Measurements from ENCODE around the gene SIAE. TPM values are rescaled to one million over a fixed set of nuclear protein-coding genes. Genes with fewer than 3 reads are reported as not detected.
"Not testable (repeated sequence)": the region's sequence is repeated elsewhere in the genome, so short reads cannot be mapped to it uniquely, and the experiment has no call there.

SIAE gene
- total RNA-seq, 1 experiment from 2014 or later: 2.6 TPM

DNA sequence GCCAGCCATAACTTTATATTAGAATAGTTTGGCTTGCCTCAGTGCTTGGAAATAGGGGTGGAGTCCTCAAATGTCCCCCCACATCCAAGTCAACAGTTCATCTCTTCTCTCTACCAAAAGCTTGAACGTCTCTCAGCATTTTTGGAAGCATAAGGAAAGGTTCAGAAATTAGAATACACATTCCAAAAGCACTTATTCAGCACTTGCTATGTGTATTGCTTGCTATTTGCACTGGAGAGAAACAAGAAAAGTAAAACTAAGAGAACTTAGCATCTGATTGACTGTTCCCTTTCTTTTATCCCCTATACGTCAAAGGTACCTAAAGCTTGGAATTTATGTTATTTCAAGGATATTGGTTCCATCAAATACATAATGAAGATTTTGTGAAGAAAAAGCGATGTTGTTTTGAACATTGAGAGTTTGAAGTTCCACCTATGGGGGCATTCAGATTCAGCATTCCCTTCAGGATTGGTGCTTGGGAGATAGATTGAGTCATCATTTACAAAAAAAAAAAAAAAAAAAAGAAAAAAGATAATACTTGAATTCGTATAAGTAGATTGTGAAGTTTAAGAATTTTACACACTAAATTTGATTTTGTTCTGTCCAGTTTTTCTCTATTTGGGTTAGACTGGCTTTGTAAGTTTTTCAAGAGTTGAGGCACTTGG lies 49.5 kb downstream of the SIAE start:
- no peak for DNase-seq
- H3K27me3 ChIP-seq (ENCODE audit: control insufficient read depth, insufficient read depth, low read length): no peaks in the 10 kb centered on the region; the same call in 1 of the 2 replicates
- peak overlapping the region; percentile 90; the same call in 1 of the 2 replicates for H3K4me3 ChIP-seq (ENCODE audit: insufficient read depth, low read depth, low read length)
- H3K36me3 ChIP-seq (replicated peaks; ENCODE audit: control insufficient read depth, insufficient read depth, low read length): peaks cover 16% of the 10 kb centered on the region

DNA sequence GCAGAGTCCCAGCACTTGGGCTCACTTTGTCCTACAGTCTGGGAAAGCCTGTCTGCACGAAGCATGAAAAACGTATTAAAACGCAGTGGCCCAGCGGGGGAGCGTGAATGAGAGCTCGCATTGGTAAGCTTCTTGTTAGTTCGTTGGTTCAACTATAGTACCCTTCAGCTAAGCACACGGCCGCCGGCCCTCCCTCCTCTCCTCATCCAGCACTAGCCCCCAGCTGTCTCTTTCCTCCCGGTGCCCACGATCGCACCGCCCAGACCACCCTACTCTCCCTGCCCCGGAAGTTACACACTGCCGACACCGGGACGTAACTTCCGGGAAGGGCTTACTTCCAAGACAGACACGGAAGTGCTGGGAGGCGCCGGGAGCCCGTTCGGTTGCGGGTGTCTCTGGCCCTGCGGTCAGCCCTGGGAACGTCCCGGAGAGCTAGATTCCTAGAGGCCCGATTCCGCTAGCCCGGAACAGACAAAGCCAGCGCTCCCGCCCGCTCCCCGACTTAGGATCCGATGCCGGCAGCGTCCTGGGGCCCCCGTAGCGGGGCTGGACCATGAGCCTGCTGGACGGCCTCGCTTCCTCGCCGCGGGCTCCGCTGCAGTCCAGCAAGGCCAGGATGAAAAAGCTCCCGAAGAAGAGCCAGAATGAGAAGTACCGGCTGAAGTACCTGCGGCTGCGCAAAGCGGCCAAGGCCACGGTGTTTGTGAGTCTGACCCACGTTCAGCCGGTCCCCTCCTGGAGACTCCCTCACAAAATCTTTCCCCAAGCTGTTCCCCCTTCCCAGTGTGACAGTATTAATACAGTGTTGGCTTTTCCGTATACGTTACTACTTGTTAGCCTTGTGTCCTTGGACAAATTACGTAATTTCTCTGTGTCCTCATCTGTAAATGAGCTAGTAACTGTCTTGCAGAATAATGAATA lies 50.7 kb downstream of the SIAE start, which contains the start of gene TBRG1:
TSS of gene TBRG1 (plus strand) at position 334 of the 921 bp plus-strand sequence. CDS start at position 554, 220 bp downstream.
- Histone ChIP-seq H3K4me3 (ENCODE audit: insufficient read depth, low read depth, low read length) (peak within 1 kb of the TSS; percentile 90), H3K27me3 (ENCODE audit: control insufficient read depth, insufficient read depth, low read length) (no peaks in the 10 kb centered on the region; the same call in 1 of the 2 replicates), H3K36me3 (replicated peaks; ENCODE audit: control insufficient read depth, insufficient read depth, low read length) (peaks cover 16% of the 10 kb centered on the region)
- DNase-seq: peak; percentile 92

DNA sequence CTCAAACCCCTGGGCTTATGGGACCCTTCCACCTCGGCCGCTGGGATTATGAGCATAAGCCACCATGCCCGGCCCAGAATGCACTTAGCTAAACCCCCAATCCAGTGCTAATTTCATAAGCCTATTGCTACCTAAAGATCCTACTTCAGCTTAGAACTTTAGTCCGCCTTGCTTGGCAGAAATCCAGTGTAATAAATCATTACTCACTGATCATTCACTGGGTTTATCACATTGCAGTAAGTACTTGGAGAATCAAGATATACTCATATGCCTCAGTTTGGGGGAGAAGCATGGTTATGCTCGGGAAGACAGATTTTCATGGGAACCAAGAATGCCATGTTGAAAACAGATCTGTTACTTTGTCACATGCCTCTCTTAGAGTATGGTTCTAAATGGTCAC lies 54.7 kb downstream of the SIAE start:
- no peak overlapping the region for H3K4me3 ChIP-seq (ENCODE audit: insufficient read depth, low read depth, low read length)
- H3K36me3 ChIP-seq (replicated peaks; ENCODE audit: control insufficient read depth, insufficient read depth, low read length): no peaks in the 10 kb centered on the region
- no peaks in the 10 kb centered on the region; the same call in 1 of the 2 replicates for H3K27me3 ChIP-seq (ENCODE audit: control insufficient read depth, insufficient read depth, low read length)
- no peak for DNase-seq

DNA sequence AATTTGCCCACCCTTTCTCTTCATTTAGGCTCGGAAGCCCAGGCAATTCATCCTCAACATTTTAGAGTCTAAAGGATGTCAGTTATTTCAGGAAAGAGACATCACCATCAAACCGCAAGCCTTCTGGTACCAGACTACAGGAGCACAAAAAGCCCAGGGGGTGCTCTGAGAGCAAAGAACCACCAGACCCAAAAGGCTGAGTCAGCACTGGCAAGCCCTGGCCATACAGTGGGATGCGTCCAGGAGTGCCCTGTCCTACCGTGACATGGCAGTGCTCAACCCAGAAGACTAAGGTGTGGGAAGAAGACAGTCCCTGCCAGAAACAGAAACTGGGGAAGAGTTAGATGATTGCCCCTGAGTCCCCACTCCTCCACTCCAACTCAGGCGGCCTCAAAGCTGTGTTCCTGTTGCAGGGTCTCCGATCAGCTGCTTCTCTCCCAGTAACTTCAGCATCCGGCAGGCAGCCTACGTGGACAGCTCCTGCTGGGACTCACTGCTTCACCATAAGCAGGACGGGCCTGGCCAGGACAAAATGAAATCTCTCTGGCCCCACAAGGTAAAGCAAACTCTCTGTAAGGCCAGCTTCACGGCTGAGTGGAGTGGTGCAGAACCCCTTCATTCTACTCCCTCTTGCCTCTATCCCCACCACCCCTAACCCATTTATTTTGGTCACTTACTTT lies 60.8 kb downstream of the SIAE start:
- Histone ChIP-seq H3K4me3 (ENCODE audit: insufficient read depth, low read depth, low read length) (no peak overlapping the region), H3K36me3 (replicated peaks; ENCODE audit: control insufficient read depth, insufficient read depth, low read length) (no peaks in the 10 kb centered on the region), H3K27me3 (ENCODE audit: control insufficient read depth, insufficient read depth, low read length) (no peaks in the 10 kb centered on the region)
- DNase-seq: no peak

DNA sequence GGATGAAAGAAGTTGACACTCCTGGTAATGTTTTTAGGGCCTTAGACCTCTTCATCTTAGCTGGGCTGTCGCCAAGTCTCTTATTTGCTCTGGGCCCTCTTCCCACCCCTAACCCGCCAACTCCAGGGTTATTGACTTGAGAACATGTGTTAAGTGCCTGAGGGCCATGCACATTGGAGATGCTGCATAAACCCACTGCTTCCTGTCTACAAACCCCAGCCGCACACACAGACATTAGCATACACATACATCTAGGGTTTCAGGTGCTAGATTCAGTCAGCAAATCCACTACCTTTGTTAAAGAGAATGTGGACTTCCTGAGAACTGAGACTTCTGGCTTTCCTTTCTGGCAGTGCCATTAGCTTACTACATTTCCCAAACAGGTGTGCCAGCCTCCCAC lies 61.5 kb downstream of the SIAE start:
- Histone ChIP-seq H3K36me3 (replicated peaks; ENCODE audit: control insufficient read depth, insufficient read depth, low read length) (no peaks in the 10 kb centered on the region), H3K27me3 (ENCODE audit: control insufficient read depth, insufficient read depth, low read length) (no peaks in the 10 kb centered on the region), H3K4me3 (ENCODE audit: insufficient read depth, low read depth, low read length) (no peak overlapping the region)
- no peak for DNase-seq

DNA sequence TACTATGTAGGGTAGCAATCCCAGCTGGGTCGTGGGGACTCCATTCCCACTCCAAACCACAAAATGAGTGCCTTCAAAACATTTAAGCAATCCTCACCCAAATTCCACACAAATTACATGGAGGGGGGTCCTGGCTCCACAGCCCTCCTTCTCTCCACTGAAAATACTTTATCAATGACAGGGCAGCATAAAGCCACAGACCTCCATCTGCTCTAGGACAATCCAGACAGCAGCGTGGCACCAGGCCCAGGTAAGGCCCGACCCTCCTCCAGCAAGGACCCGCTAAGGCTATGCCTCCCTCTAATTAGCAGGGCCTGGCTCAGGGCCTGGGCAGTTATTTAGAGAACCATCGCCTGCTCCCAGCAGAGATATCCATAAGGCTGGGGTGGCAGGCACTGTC lies 62.5 kb downstream of the SIAE start, which contains the start of gene PANX3:
TSS of gene PANX3 (plus strand) at position 365 of the 400 bp plus-strand sequence. CDS start 129 bp downstream, outside the sequence.
- Histone ChIP-seq H3K36me3 (replicated peaks; ENCODE audit: control insufficient read depth, insufficient read depth, low read length) (no peaks in the 10 kb centered on the region), H3K27me3 (ENCODE audit: control insufficient read depth, insufficient read depth, low read length) (no peaks in the 10 kb centered on the region), H3K4me3 (ENCODE audit: insufficient read depth, low read depth, low read length) (no peak within 1 kb of the TSS)
- no peak for DNase-seq

DNA sequence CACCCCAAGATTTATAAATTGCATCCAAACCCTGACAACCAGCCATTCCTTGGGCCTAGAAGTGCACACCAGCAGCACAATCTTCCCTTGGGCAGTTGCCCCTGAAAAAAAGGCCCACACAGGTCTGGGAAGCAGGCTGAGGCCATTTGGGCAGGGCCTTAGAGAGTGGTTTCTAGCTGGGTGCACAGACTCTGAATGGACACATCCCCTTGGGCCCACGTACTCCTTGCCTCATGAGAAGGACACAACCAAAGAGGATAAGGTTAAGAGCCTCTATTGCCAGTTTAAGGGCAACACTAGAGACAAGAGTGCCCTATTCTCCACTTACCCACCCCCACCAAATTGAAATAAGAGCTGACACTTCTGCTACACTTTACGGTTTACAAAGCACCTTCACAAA lies 63.2 kb downstream of the SIAE start:
- no peak overlapping the region for H3K4me3 ChIP-seq (ENCODE audit: insufficient read depth, low read depth, low read length)
- H3K27me3 ChIP-seq (ENCODE audit: control insufficient read depth, insufficient read depth, low read length): no peaks in the 10 kb centered on the region
- no peak for DNase-seq
- no peaks in the 10 kb centered on the region for H3K36me3 ChIP-seq (replicated peaks; ENCODE audit: control insufficient read depth, insufficient read depth, low read length)

DNA sequence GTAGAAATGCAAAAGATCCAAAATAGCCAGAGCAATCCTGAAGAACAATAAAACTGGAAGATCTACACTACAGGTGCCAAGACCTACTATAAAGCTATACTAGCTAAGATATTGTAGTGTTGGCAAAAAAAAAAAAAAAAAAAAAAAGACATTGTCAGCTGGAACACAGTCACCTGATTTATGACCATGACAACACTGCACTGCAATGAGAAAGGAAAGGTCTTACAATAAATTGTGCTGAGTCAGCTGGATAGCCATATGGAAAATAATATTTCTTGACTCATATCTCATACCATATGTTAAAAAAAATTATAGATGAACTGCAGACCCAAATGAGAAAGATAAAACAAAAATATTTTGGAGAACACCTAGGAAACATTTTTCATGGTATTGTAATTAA lies 65.4 kb downstream of the SIAE start:
- Histone ChIP-seq H3K27me3 (ENCODE audit: control insufficient read depth, insufficient read depth, low read length) (no peaks in the 10 kb centered on the region), H3K36me3 (replicated peaks; ENCODE audit: control insufficient read depth, insufficient read depth, low read length) (no peaks in the 10 kb centered on the region), H3K4me3 (ENCODE audit: insufficient read depth, low read depth, low read length) (no peak overlapping the region)
- DNase-seq: no peak

DNA sequence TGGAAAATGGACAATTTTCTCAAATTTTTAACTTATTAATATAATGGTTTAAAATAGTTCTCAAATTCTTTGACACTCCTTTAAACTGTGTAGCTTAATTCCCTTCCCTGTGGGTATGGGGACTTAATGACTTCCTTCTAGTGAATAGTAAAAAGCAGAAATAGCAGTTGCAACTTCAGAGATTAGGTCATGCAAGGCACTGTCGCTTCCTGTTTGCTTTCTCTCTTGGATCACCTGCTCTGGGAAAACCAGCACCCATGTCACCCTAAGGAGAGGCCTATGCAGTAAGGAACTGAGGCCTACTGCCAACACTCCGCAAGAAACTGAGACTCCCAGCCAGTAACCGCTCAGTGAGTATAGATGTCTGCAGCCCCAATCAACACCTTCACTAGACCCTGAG lies 67.8 kb downstream of the SIAE start:
- DNase-seq: no peak
- Histone ChIP-seq H3K4me3 (ENCODE audit: insufficient read depth, low read depth, low read length) (no peak overlapping the region), H3K27me3 (ENCODE audit: control insufficient read depth, insufficient read depth, low read length) (no peaks in the 10 kb centered on the region), H3K36me3 (replicated peaks; ENCODE audit: control insufficient read depth, insufficient read depth, low read length) (no peaks in the 10 kb centered on the region)

DNA sequence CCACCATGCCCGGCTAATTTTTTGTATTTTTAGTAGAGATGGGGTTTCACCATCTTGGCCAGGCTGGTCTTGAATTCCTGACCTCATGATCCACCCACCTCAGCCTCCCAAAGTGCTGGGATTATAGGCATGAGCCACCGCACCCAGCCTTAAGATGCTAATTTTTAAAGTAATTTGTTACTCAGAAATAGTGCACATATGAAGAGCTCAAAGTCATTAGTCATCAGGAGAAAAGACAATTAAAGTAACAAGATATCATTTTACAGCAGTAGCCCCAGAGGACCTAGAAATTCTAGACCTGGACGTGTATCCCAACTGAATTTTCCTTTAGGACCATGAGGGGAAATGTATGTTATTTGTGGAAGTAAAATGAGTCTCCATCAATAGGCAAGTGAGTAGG lies 70.8 kb downstream of the SIAE start:
- not testable (repeated sequence) for H3K36me3 ChIP-seq (replicated peaks; ENCODE audit: control insufficient read depth, insufficient read depth, low read length); H3K4me3 ChIP-seq (ENCODE audit: insufficient read depth, low read depth, low read length); H3K27me3 ChIP-seq (ENCODE audit: control insufficient read depth, insufficient read depth, low read length); DNase-seq

DNA sequence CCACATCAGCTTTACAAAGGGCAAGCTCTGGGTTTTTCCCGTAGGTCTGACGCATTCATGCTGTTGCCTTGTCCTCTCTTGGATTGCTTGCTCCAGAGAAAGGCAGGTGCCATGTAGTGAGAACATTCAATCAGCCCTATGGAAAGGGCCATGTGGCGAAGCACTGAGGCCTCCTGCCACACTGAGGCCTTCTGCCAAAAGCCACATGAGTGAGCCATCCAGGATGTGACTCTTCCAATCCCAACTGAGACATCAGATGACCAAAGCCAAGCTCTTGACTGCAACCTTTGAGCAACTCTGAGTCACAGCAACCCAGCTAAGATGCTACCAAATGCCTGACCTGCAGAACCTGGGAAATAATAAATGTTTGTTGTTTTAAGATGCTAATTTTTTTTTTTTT lies 71.3 kb downstream of the SIAE start:
- no peak overlapping the region for H3K4me3 ChIP-seq (ENCODE audit: insufficient read depth, low read depth, low read length)
- H3K36me3 ChIP-seq (replicated peaks; ENCODE audit: control insufficient read depth, insufficient read depth, low read length): no peaks in the 10 kb centered on the region
- no peak for DNase-seq
- H3K27me3 ChIP-seq (ENCODE audit: control insufficient read depth, insufficient read depth, low read length): no peaks in the 10 kb centered on the region

DNA sequence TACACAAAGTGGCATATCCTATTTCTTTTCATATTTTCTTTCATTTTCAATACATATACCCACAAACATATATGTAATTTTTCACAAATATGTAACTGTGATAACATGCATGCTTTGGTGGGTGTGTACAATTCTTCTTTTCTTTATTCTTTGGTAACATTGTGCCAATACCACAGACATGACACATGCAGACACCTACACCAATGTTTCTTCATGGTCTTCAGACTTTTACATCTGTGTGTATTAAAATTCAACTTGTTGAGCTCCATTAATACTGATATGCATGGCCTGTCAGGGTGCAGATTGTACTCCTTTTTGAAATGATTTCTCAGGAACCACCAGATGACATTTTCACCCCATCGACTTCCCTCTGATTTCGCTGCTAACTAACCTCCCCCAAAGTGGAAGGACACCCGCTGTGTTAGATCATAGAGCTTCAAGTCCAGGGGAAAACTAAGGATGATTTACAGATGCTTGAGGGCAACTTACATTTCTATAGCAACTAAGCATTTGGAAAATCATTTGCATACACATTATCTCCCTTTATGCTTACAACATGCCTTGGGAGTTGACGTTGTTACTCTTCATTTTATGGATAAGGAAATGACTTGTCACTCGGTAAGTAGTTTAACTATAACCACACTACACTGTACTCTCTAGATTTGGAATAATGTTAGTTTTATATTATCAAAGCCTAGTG lies 72.8 kb downstream of the SIAE start:
- no peak for DNase-seq
- no peaks in the 10 kb centered on the region for H3K27me3 ChIP-seq (ENCODE audit: control insufficient read depth, insufficient read depth, low read length)

DNA sequence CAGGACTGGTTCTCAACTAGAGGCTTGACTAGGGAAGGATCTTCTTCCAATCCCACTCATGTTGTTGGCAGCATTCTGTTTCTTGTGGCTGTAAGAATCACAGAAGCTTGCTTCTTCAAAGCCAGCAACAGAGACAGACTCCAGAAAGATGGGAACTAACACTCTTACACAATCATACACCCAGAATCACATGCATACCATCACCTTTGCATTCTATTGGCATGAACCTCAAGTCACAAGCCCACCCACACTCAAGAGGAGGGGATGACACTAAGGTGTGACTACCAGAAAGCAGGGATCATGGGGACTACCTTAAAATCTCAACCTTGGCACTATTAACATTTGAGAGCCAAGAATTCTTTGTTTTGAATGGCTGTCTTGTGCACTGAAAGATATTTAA lies 75.9 kb downstream of the SIAE start:
- H3K4me3 ChIP-seq (ENCODE audit: insufficient read depth, low read depth, low read length): no peak overlapping the region
- no peaks in the 10 kb centered on the region for H3K36me3 ChIP-seq (replicated peaks; ENCODE audit: control insufficient read depth, insufficient read depth, low read length)
- no peak for DNase-seq
- H3K27me3 ChIP-seq (ENCODE audit: control insufficient read depth, insufficient read depth, low read length): no peaks in the 10 kb centered on the region

More for the DNA sequence above, 72.8 kb downstream of the SIAE start:
- H3K36me3 ChIP-seq (replicated peaks; ENCODE audit: control insufficient read depth, insufficient read depth, low read length): no peaks in the 10 kb centered on the region
- no peak overlapping the region for H3K4me3 ChIP-seq (ENCODE audit: insufficient read depth, low read depth, low read length)

DNA sequence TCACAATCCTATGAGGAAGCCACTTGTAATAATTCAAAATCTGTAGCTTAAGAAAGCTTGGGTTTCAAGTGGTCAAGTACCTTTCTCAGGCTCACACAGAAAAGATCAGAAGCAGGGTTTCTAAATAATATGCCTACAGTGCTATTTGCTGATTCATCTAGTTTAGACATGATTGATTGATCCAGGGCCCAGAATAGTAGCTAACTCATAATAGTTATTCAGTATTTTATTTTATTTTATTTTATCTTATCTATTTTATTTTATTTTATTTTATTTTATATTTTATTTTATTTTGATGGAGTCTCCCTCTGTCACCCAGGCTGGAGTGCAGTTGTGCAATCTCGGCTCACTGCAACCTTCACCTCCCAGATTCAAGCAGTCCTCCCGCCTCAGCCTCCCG lies 78.2 kb downstream of the SIAE start:
- no peaks in the 10 kb centered on the region for H3K27me3 ChIP-seq (ENCODE audit: control insufficient read depth, insufficient read depth, low read length)
- H3K36me3 ChIP-seq (replicated peaks; ENCODE audit: control insufficient read depth, insufficient read depth, low read length): no peaks in the 10 kb centered on the region
- no peak overlapping the region for H3K4me3 ChIP-seq (ENCODE audit: insufficient read depth, low read depth, low read length)
- DNase-seq: no peak
